GM12864 (cell line): ENCODE data around the gene UBE2G1.

ENCODE experiments used
- DNase-seq: peaks from one replicate; pipeline ENCODE4 v3.0.0-alpha.2; 2011; ENCODE audit warnings: low read depth
- H3K4me3 ChIP-seq: 2 replicates; pipeline ENCODE4 v1.5.1; 2011; ENCODE audit warnings: mild to moderate bottlenecking, low read depth, low read length, control low read depth
- CTCF ChIP-seq: IDR thresholded peaks from 2 replicates; pipeline ENCODE4 v1.5.1; 2011; ENCODE audit warnings: low read depth, mild to moderate bottlenecking, moderate library complexity, low read length, control low read depth, inconsistent platforms; ENCODE audit errors: missing control alignments

UBE2G1 gene

DNA sequence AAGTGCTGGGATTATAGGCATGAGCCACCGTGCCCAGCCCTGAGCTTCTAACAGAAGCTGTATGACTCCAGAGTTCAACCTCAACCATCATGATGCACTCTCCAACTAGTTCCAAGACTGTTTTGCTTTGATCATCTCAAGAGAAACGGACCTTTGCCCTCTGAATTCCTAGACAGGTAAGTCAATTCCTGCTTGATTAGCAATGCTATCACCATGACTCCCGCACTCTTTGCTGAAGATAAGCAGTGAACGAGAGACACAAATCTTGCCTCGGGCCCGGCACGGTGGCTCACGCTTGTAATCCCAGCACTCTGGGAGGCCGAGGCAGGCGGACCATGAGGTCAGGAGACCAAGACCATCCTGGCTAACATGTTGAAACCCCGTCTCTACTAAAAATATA lies 124.9 kb downstream of the UBE2G1 start:
- no peak overlapping the region for H3K4me3 ChIP-seq
- DNase-seq = no peak
- TF ChIP-seq CTCF = no peak

GRCh38 chr17:4236456-4236855 lies 130.0 kb downstream of the UBE2G1 start:
- no peak for TF ChIP-seq CTCF
- H3K4me3 ChIP-seq = no peak overlapping the region
- no peak for DNase-seq

DNA sequence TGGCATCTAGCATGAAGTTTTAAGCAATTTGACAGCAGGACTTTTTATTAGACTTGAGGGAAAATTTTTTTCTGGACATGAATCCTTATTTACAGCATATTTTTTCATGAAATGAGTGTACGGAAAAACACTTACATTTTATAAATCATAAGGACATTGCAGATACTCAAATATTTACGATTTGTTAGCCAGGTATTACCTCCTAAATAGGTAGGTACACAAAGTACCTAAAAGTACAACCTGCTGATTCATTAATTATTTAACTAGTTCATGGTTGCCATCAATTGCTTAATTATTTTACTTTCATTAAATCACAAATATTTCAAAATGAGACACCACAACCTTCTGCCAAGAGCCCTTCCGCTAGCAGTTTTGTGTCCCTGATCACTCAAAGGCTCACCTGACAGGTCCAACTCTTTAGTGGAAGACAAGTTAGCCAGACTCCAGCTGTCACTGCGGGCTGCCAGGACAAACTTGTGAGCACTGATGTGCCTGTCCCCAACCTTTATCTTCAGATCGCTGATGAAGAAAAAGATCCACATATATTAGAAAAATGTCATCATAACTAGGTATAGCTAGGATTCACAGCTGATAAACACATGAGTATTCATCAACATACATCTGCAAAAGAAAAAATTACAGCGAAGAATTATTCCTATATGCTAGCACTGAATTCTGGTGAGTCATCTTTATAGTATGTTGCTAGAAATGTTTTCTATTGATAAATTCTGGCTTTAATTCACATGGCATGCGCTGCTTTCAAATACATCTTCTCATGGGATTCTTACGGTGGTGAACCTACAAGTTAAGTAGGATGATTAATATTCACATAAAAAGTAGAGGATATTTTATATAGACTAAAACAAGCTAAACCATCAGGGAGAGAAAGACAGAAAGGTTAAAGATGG lies 130.8 kb downstream of the UBE2G1 start:
- no peak for TF ChIP-seq CTCF
- H3K4me3 ChIP-seq = no peak overlapping the region
- DNase-seq = no peak

GRCh38 chr17:4234401-4234800 lies 132.1 kb downstream of the UBE2G1 start:
- H3K4me3 ChIP-seq = no peak overlapping the region
- TF ChIP-seq CTCF = no peak
- no peak for DNase-seq

DNA sequence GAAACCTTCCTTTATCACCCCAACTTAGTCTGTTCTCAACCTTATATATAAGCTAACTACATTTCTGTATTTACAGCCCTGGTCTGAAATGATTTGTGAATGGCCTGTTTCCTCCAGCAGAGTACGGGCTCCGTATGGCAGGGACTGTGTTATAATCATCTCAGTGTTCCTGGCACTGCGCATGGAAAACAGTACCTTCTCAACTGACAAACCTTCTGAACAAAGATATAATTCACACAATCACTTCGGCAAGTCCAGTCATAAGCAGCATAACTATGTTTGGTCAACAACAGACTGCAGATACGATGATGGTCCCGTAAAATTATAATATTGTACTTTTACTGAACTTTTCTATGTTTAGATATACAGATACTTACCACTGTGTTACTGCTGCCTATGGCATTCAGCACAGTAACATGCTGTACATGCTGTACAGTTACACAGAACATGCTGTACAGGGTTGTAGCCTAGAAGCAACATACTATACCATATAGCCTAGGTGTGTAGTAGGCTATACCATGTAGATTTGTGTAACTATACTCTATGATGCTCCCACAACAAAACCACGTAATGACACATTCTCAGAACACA lies 132.7 kb downstream of the UBE2G1 start:
- no peak for TF ChIP-seq CTCF

GRCh38 chr17:4232168-4232813 lies 134.2 kb downstream of the UBE2G1 start:
- no peak for TF ChIP-seq CTCF
- H3K4me3 ChIP-seq = no peak overlapping the region
- DNase-seq = no peak

More for the DNA sequence above, 132.7 kb downstream of the UBE2G1 start:
- H3K4me3 ChIP-seq = no peak overlapping the region
- no peak for DNase-seq
